GM18519 (cell line): Measurements from ENCODE around the gene OLFM2.
"Not testable (repeated sequence)": the region's sequence is repeated elsewhere in the genome, so short reads cannot be mapped to it uniquely, and the experiment has no call there.

Experiments used
- ATAC-seq: cut with Tn5 transposase; IDR thresholded peaks from one replicate; pipeline ENCODE4 v1.9.1; 2021; ENCODE audit warnings: mild to moderate bottlenecking, moderate library complexity; ENCODE audit not compliant: unreplicated experiment, low FRiP score

The OLFM2 gene

GRCh38 chr19:9945319-9945966 lies 9.1 kb upstream of the OLFM2 start:
- ATAC-seq, result no peak

- no peak for ATAC-seq
These were observed 7.4 kb upstream of the OLFM2 start for GRCh38 chr19:9943744-9944143.

- ATAC-seq, result no peak
These were observed 5.4 kb upstream of the OLFM2 start for GRCh38 chr19:9941671-9942070.

- no peak for ATAC-seq
These were observed 4.9 kb upstream of the OLFM2 start for GRCh38 chr19:9941231-9941630.

GRCh38 chr19:9940778-9941177 lies 4.5 kb upstream of the OLFM2 start:
- ATAC-seq, result no peak

- ATAC-seq, result no peak
These were observed 3.1 kb upstream of the OLFM2 start for GRCh38 chr19:9939301-9939913.

GRCh38 chr19:9937001-9937411 lies 691 bp upstream of the OLFM2 start:
- ATAC-seq, result no peak

GRCh38 chr19:9935506-9936325 lies 599 bp downstream of the OLFM2 start:
- ATAC-seq, result no peak

- no peak for ATAC-seq
These were observed 2.0 kb downstream of the OLFM2 start for GRCh38 chr19:9934132-9934950.

GRCh38 chr19:9932835-9933234 lies 3.5 kb downstream of the OLFM2 start:
- ATAC-seq, result no peak

- ATAC-seq, result no peak
These were observed 4.7 kb downstream of the OLFM2 start for GRCh38 chr19:9931629-9932028.

- ATAC-seq, result no peak
These were observed 12.9 kb downstream of the OLFM2 start for GRCh38 chr19:9923440-9923839.

GRCh38 chr19:9922782-9923379 lies 13.4 kb downstream of the OLFM2 start:
- ATAC-seq, result not testable (repeated sequence)

GRCh38 chr19:9917321-9917720 lies 19.0 kb downstream of the OLFM2 start:
- ATAC-seq, result no peak

GRCh38 chr19:9916719-9917118 lies 19.6 kb downstream of the OLFM2 start:
- no peak for ATAC-seq

- ATAC-seq, result no peak
These were observed 21.8 kb downstream of the OLFM2 start for GRCh38 chr19:9914315-9915207.

- no peak for ATAC-seq
These were observed 22.4 kb downstream of the OLFM2 start for GRCh38 chr19:9914001-9914314.

- ATAC-seq, result no peak
These were observed 22.9 kb downstream of the OLFM2 start for GRCh38 chr19:9913237-9914000.
